ENCODE data around the gene PTPRA. TPM values are rescaled to one million over a fixed set of nuclear protein-coding genes. Genes with fewer than 3 reads are reported as not detected.
A peak's percentile ranks its signal among the peaks of the same experiment; 100 is the strongest.

Gene PTPRA
- total RNA-seq, 1 donor from 2014 or later, result 80.2 TPM

DNA sequence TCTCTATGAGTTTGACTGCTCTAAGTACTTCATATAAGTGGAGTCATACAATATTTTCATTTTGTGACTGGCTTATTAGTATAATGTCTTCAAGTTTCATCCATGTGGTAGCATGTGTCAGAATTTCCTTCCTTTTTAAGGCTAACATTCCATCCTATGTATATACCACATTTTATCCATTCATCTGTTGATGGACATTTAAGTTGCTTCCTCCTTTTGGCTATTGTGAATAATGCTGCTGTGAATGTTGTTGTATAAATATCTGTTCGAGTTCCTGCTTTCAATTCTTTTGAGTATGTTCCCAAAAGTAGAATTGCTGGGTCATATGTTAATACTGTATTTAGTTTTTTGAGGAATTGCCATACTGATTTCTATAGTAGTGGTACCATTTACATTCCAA is 79.5 kb downstream of the PTPRA start:
- Mint-ChIP-seq H3K4me3 (ENCODE audit: unreplicated experiment) (no peak overlapping the region), H3K36me3 (ENCODE audit: unreplicated experiment) (peaks cover 24% of the 10 kb centered on the region), H3K4me1 (ENCODE audit: unreplicated experiment) (peaks cover 7% of the 10 kb centered on the region), H3K27ac (ENCODE audit: unreplicated experiment) (peak overlapping the region; percentile 1), H3K27me3 (ENCODE audit: unreplicated experiment) (no peaks in the 10 kb centered on the region), H3K9me3 (ENCODE audit: unreplicated experiment) (no peaks in the 10 kb centered on the region)
- TF ChIP-seq, protein P1, sequence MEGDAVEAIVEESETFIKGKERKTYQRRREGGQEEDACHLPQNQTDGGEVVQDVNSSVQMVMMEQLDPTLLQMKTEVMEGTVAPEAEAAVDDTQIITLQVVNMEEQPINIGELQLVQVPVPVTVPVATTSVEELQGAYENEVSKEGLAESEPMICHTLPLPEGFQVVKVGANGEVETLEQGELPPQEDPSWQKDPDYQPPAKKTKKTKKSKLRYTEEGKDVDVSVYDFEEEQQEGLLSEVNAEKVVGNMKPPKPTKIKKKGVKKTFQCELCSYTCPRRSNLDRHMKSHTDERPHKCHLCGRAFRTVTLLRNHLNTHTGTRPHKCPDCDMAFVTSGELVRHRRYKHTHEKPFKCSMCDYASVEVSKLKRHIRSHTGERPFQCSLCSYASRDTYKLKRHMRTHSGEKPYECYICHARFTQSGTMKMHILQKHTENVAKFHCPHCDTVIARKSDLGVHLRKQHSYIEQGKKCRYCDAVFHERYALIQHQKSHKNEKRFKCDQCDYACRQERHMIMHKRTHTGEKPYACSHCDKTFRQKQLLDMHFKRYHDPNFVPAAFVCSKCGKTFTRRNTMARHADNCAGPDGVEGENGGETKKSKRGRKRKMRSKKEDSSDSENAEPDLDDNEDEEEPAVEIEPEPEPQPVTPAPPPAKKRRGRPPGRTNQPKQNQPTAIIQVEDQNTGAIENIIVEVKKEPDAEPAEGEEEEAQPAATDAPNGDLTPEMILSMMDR (IDR thresholded peaks at IDR 0.05), result no peak
- no peak for DNase-seq (ENCODE audit: extremely low spot score, unreplicated experiment)

DNA sequence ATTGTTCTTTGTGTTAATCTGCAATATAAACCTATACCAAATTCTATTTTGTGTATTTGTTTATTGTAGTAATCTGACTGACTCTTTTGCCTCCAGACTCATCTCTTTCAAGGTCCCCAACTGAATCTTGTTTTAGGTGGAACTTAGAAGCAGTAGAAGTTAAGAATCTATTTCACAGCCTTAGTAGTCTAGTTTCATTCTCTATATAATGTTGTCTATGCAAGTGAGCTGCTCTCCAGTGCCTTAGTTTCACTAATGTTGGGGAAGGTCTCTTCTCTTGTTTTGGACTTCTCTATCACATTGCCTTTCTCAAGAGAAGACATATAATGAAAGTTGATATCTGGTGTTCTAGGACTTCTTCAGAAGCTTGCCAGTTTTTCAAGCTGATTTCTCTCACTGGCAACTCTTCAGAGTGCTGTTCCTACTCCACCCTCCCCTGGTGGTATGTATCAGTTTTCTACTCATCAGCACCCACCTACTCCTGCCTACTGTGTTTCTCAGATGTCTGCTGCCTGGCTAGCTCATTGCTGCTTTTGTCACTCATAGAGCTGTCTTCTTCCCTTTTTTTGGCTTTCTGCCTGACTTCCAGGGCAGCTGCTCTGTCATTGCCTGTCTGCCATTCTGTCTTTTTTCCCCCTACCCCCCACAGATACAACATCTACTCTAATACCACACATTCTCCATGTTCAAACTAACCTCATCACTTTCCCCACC is 82.1 kb downstream of the PTPRA start:
- TF ChIP-seq, protein P1 (IDR thresholded peaks at IDR 0.05), result no peak
- Mint-ChIP-seq H3K4me3 (ENCODE audit: unreplicated experiment) (no peak overlapping the region), H3K9me3 (ENCODE audit: unreplicated experiment) (no peaks in the 10 kb centered on the region), H3K27ac (ENCODE audit: unreplicated experiment) (no peak overlapping the region), H3K27me3 (ENCODE audit: unreplicated experiment) (no peaks in the 10 kb centered on the region), H3K36me3 (ENCODE audit: unreplicated experiment) (peaks cover 26% of the 10 kb centered on the region), H3K4me1 (ENCODE audit: unreplicated experiment) (peaks cover 4% of the 10 kb centered on the region)
- no peak for DNase-seq (ENCODE audit: extremely low spot score, unreplicated experiment)

DNA sequence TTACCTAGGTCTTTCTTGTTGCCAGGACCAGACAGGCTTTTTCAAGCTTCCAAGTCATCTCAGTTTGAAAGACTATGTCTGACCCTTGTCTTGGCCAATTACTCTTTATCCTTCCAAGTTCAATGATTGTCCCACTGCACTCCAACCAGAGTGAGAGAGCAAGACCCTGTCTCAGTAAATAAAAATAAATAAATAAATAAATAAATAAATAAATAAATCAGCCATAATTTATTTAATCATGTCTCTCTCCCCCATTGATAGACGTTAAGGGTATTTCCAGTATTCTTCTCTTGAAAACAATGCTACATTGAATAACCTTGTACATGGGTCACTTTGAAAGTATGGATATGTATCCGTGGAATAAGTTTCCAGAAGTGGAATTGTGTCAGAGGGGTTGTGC is 83.2 kb downstream of the PTPRA start:
- no peak overlapping the region for H3K27ac Mint-ChIP-seq (ENCODE audit: unreplicated experiment)
- no peaks in the 10 kb centered on the region for H3K9me3 Mint-ChIP-seq (ENCODE audit: unreplicated experiment)
- TF ChIP-seq, protein P1 (IDR thresholded peaks at IDR 0.05), result no peak
- DNase-seq (ENCODE audit: extremely low spot score, unreplicated experiment), result no peak
- H3K4me1 Mint-ChIP-seq (ENCODE audit: unreplicated experiment), result peaks cover 4% of the 10 kb centered on the region
- no peaks in the 10 kb centered on the region for H3K27me3 Mint-ChIP-seq (ENCODE audit: unreplicated experiment)
- H3K36me3 Mint-ChIP-seq (ENCODE audit: unreplicated experiment), result peaks cover 30% of the 10 kb centered on the region
- no peak overlapping the region for H3K4me3 Mint-ChIP-seq (ENCODE audit: unreplicated experiment)

DNA sequence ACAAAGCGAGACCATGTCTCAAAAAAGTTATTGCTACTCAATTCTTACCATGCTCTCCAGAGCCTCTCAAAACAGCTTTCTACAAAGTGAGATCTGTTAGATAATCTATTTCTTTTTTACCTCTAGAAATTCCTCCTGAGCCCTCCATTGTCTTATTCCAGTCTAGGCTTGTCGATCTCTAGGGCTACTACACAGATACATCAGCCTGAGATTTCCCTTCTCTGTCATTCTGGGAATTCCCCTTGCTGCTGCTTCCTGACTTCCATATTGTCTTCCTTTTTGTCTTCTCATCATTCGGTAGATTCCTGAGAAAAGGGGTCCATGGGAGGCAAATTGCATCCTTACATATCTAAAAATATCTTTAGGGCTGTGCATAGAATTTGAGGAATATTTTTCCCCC is 94.6 kb downstream of the PTPRA start:
- Mint-ChIP-seq H3K9me3 (ENCODE audit: unreplicated experiment) (no peaks in the 10 kb centered on the region), H3K27ac (ENCODE audit: unreplicated experiment) (no peak overlapping the region), H3K4me3 (ENCODE audit: unreplicated experiment) (no peak overlapping the region), H3K27me3 (ENCODE audit: unreplicated experiment) (no peaks in the 10 kb centered on the region), H3K36me3 (ENCODE audit: unreplicated experiment) (peaks cover 20% of the 10 kb centered on the region), H3K4me1 (ENCODE audit: unreplicated experiment) (peaks cover 1% of the 10 kb centered on the region)
- TF ChIP-seq, protein P1 (IDR thresholded peaks at IDR 0.05), result no peak
- no peak for DNase-seq (ENCODE audit: extremely low spot score, unreplicated experiment)

DNA sequence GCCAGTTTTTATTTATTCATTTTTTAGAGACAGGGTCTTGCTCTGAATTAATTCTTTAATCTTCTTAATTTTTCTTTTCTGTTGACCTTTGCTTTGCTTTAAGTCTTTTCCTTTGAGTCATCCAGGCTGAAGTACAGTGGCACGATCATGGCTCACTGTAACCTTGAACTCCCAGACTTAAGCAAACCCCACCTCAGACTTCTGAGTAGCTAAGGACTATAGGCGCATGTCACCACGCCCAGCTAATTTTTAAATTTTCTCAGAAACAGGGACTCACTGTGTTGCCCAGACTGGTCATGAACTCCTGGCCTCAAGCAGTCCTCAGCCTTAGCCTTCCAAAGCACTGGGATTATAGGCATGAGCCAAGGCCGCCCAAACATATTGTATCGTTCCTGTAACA is 98.8 kb downstream of the PTPRA start:
- H3K27me3 Mint-ChIP-seq (ENCODE audit: unreplicated experiment), result no peaks in the 10 kb centered on the region
- peaks cover 1% of the 10 kb centered on the region for H3K4me1 Mint-ChIP-seq (ENCODE audit: unreplicated experiment)
- TF ChIP-seq, protein P1 (IDR thresholded peaks at IDR 0.05), result no peak
- no peaks in the 10 kb centered on the region for H3K9me3 Mint-ChIP-seq (ENCODE audit: unreplicated experiment)
- no peak overlapping the region for H3K4me3 Mint-ChIP-seq (ENCODE audit: unreplicated experiment)
- H3K27ac Mint-ChIP-seq (ENCODE audit: unreplicated experiment), result no peak overlapping the region
- DNase-seq (ENCODE audit: extremely low spot score, unreplicated experiment), result no peak
- H3K36me3 Mint-ChIP-seq (ENCODE audit: unreplicated experiment), result peaks cover 13% of the 10 kb centered on the region
